SK-N-SH treated with all-trans-retinoic acid at 6 μM for 48 hours (cell line): ENCODE measurements around the gene TOP2B.

ENCODE experiments used
- ATAC-seq: fragments of 200-7000 bp; cut with Tn5 transposase; 3 replicates; pipeline ENCODE4 v1.9.1; 2020; ENCODE audit warnings: mild to moderate bottlenecking, moderate library complexity
- ARNTL ChIP-seq: fragments of 450-650 bp; formaldehyde crosslinking; IDR thresholded peaks from 2 replicates; pipeline ENCODE4 v1.5.0; 2020; ENCODE audit warnings: low read depth, mild to moderate bottlenecking, moderate library complexity, borderline replicate concordance
- BACH2 ChIP-seq: fragments of 250-450 bp; sonication (Bioruptor Pico); IDR thresholded peaks from 2 replicates; pipeline ENCODE4 v1.9.0; 2021; ENCODE audit warnings: mild to moderate bottlenecking, borderline replicate concordance
- CSDC2 ChIP-seq: fragments of 250-450 bp; sonication (Bioruptor Pico); IDR thresholded peaks from 2 replicates; pipeline ENCODE4 v1.5.0; 2020; ENCODE audit warnings: mild to moderate bottlenecking, moderate library complexity
- ESRRG ChIP-seq: fragments of 250-450 bp; sonication (Bioruptor Pico); IDR thresholded peaks from 2 replicates; pipeline ENCODE4 v1.6.1; 2021; ENCODE audit warnings: mild to moderate bottlenecking
- GLIS3 ChIP-seq: fragments of 250-450 bp; sonication (Bioruptor Pico); IDR thresholded peaks from 2 replicates; pipeline ENCODE4 v1.5.0; 2020; ENCODE audit warnings: mild to moderate bottlenecking, moderate library complexity
- ISL1 ChIP-seq: fragments of 250-450 bp; sonication (Bioruptor Pico); IDR thresholded peaks from 2 replicates; pipeline ENCODE4 v2.1.2; 2022; ENCODE audit warnings: mild to moderate bottlenecking, moderate library complexity
- OSR1 ChIP-seq: fragments of 250-450 bp; sonication (Bioruptor Pico); IDR thresholded peaks from 2 replicates; pipeline ENCODE4 v1.8.0; 2022; ENCODE audit warnings: moderate library complexity, mild to moderate bottlenecking, inconsistent platforms
- PATZ1 ChIP-seq: fragments of 250-450 bp; sonication (Bioruptor Pico); IDR thresholded peaks from 2 replicates; pipeline ENCODE4 v1.8.0; 2020; ENCODE audit warnings: mild to moderate bottlenecking, moderate library complexity, borderline replicate concordance
- POU6F1 ChIP-seq: fragments of 250-450 bp; sonication (Bioruptor Pico); IDR thresholded peaks from 2 replicates; pipeline ENCODE4 v1.8.0; 2021; ENCODE audit warnings: low read depth, mild to moderate bottlenecking, moderate library complexity, borderline replicate concordance
- PPARA ChIP-seq: fragments of 250-450 bp; sonication (Bioruptor Pico); IDR thresholded peaks from 2 replicates; pipeline ENCODE4 v1.5.0; 2020; ENCODE audit warnings: mild to moderate bottlenecking, borderline replicate concordance
- RARB ChIP-seq: fragments of 250-450 bp; sonication (Bioruptor Pico); IDR thresholded peaks from 2 replicates; pipeline ENCODE4 v1.8.0; 2021; ENCODE audit warnings: mild to moderate bottlenecking, moderate library complexity
- SNAI2 ChIP-seq: fragments of 250-450 bp; sonication (Bioruptor Pico); IDR thresholded peaks from 2 replicates; pipeline ENCODE4 v1.5.0; 2020; ENCODE audit warnings: mild to moderate bottlenecking, moderate library complexity
- TCF4 ChIP-seq: fragments of 250-450 bp; sonication (Bioruptor Pico); IDR thresholded peaks from 2 replicates; pipeline ENCODE4 v1.8.0; 2021; ENCODE audit warnings: mild to moderate bottlenecking, moderate library complexity, borderline replicate concordance
- TOX ChIP-seq: fragments of 250-450 bp; sonication (Bioruptor Pico); IDR thresholded peaks from 2 replicates; pipeline ENCODE4 v1.8.0; 2021; ENCODE audit warnings: mild to moderate bottlenecking, moderate library complexity, borderline replicate concordance
- TSHZ2 ChIP-seq: fragments of 250-450 bp; sonication (Bioruptor Pico); IDR thresholded peaks from 2 replicates; pipeline ENCODE4 v1.5.0; 2020; ENCODE audit warnings: mild to moderate bottlenecking, moderate library complexity
- ZC3H10 ChIP-seq: fragments of 250-450 bp; sonication (Bioruptor Pico); IDR thresholded peaks from 2 replicates; pipeline ENCODE4 v1.5.1; 2021; ENCODE audit warnings: mild to moderate bottlenecking, moderate library complexity
- ZFP3 ChIP-seq: fragments of 250-450 bp; sonication (Bioruptor Pico); IDR thresholded peaks from 2 replicates; pipeline ENCODE4 v1.5.0; 2020; ENCODE audit warnings: mild to moderate bottlenecking, moderate library complexity
- ZFP30 ChIP-seq: fragments of 450-650 bp; formaldehyde crosslinking; IDR thresholded peaks from 2 replicates; pipeline ENCODE4 v1.5.0; 2022; ENCODE audit warnings: mild to moderate bottlenecking, moderate library complexity
- ZNF565 ChIP-seq: fragments of 450-650 bp; formaldehyde crosslinking; conservative IDR thresholded peaks from 2 replicates; pipeline ENCODE4 v1.5.0; 2020; ENCODE audit warnings: low read depth, mild to moderate bottlenecking, moderate library complexity
- ZNF70 ChIP-seq: fragments of 450-650 bp; formaldehyde crosslinking; IDR thresholded peaks from 2 replicates; pipeline ENCODE4 v1.5.0; 2020; ENCODE audit warnings: mild to moderate bottlenecking, moderate library complexity
- ZNF8 ChIP-seq: fragments of 450-650 bp; formaldehyde crosslinking; IDR thresholded peaks from 2 replicates; pipeline ENCODE4 v1.5.0; 2020; ENCODE audit warnings: mild to moderate bottlenecking, moderate library complexity
- TF ChIP-seq, protein P1 (sequence below): fragments of 250-450 bp; sonication (Bioruptor Pico); IDR thresholded peaks from 2 replicates; pipeline ENCODE4 v1.5.1; 2021; ENCODE audit warnings: mild to moderate bottlenecking, moderate library complexity
- TF ChIP-seq, protein P2 (sequence below): fragments of 250-450 bp; sonication (Bioruptor Pico); IDR thresholded peaks from 2 replicates; pipeline ENCODE4 v1.5.1; 2020; ENCODE audit warnings: low read depth, mild to moderate bottlenecking, moderate library complexity

TOP2B gene

GRCh38 chr3:25635038-25635437 is 29.7 kb downstream of the TOP2B start:
- ATAC-seq = no peak
- TF ChIP-seq PPARA = no peak
- TF ChIP-seq TCF4 (CRISPR knock-in tag) = no peak
- TF ChIP-seq OSR1 (CRISPR knock-in tag) = no peak
- no peak for TF ChIP-seq RARB (CRISPR knock-in tag)
- no peak for TF ChIP-seq POU6F1 (CRISPR knock-in tag)
- no peak for TF ChIP-seq CSDC2 (CRISPR knock-in tag)
- TF ChIP-seq TOX (CRISPR knock-in tag) = no peak
- no peak for TF ChIP-seq GLIS3 (CRISPR knock-in tag)
- TF ChIP-seq, protein P1, sequence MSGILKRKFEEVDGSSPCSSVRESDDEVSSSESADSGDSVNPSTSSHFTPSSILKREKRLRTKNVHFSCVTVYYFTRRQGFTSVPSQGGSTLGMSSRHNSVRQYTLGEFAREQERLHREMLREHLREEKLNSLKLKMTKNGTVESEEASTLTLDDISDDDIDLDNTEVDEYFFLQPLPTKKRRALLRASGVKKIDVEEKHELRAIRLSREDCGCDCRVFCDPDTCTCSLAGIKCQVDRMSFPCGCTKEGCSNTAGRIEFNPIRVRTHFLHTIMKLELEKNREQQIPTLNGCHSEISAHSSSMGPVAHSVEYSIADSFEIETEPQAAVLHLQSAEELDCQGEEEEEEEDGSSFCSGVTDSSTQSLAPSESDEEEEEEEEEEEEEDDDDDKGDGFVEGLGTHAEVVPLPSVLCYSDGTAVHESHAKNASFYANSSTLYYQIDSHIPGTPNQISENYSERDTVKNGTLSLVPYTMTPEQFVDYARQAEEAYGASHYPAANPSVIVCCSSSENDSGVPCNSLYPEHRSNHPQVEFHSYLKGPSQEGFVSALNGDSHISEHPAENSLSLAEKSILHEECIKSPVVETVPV (CRISPR knock-in tag) = no peak
- TF ChIP-seq ZFP30 = no peak
- TF ChIP-seq PATZ1 (CRISPR knock-in tag) = no peak
- no peak for TF ChIP-seq TSHZ2 (CRISPR knock-in tag)
- TF ChIP-seq ARNTL (CRISPR knock-in tag) = no peak
- no peak for TF ChIP-seq ZNF565 (CRISPR knock-in tag)
- TF ChIP-seq, protein P2, sequence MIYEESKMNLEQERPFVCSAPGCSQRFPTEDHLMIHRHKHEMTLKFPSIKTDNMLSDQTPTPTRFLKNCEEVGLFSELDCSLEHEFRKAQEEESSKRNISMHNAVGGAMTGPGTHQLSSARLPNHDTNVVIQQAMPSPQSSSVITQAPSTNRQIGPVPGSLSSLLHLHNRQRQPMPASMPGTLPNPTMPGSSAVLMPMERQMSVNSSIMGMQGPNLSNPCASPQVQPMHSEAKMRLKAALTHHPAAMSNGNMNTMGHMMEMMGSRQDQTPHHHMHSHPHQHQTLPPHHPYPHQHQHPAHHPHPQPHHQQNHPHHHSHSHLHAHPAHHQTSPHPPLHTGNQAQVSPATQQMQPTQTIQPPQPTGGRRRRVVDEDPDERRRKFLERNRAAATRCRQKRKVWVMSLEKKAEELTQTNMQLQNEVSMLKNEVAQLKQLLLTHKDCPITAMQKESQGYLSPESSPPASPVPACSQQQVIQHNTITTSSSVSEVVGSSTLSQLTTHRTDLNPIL (CRISPR knock-in tag) = no peak
- TF ChIP-seq ZC3H10 (CRISPR knock-in tag) = no peak
- no peak for TF ChIP-seq ISL1 (CRISPR knock-in tag)
- TF ChIP-seq BACH2 (CRISPR knock-in tag) = no peak
- TF ChIP-seq ESRRG (CRISPR knock-in tag) = no peak
- TF ChIP-seq SNAI2 = no peak

GRCh38 chr3:25633919-25634318 is 30.8 kb downstream of the TOP2B start:
- ATAC-seq = no peak
- TF ChIP-seq ZFP3 (CRISPR knock-in tag) = no peak
- no peak for TF ChIP-seq CSDC2 (CRISPR knock-in tag)
- TF ChIP-seq ZC3H10 (CRISPR knock-in tag) = no peak
- TF ChIP-seq TOX (CRISPR knock-in tag) = no peak
- TF ChIP-seq ISL1 (CRISPR knock-in tag) = no peak
- no peak for TF ChIP-seq ZNF565 (CRISPR knock-in tag)
- no peak for TF ChIP-seq PPARA
- TF ChIP-seq, protein P2 (CRISPR knock-in tag) = no peak
- TF ChIP-seq POU6F1 (CRISPR knock-in tag) = no peak
- TF ChIP-seq ZFP30 = no peak
- TF ChIP-seq PATZ1 (CRISPR knock-in tag) = no peak
- TF ChIP-seq GLIS3 (CRISPR knock-in tag) = no peak
- no peak for TF ChIP-seq ZNF70
- TF ChIP-seq ZNF8 (CRISPR knock-in tag) = no peak
- TF ChIP-seq TCF4 (CRISPR knock-in tag) = no peak
- TF ChIP-seq ESRRG (CRISPR knock-in tag) = no peak
